OCI-LY3 (cell line): Measurements from ENCODE around the gene ADGRV1.

Source experiments
- H2AFZ ChIP-seq: fragments of 200-600, 300-600 bp; shearing (Covaris generic); 2 replicates; pipeline ENCODE4 v1.6.0; 2014; ENCODE audit warnings: antibody characterized with exemption, low read depth, low read length
- H3K27ac ChIP-seq: fragments of 200-600, 300-600 bp; sonication (generic); 2 replicates; pipeline ENCODE4 v1.5.1; 2014; ENCODE audit warnings: mild to moderate bottlenecking, low read length, moderate library complexity, mixed read lengths
- H3K27me3 ChIP-seq: fragments of 200-600, 300-600 bp; sonication (generic); 2 replicates; pipeline ENCODE4 v1.6.1; 2014; ENCODE audit warnings: low read depth, low read length, mixed read lengths
- H3K36me3 ChIP-seq: fragments of 200-600, 300-600 bp; sonication (generic); replicated peaks from 2 replicates; pipeline ENCODE3; 2014; ENCODE audit warnings: low read depth, low read length, mixed read lengths
- H3K4me1 ChIP-seq: fragments of 300-600, 200-600 bp; sonication (generic); 2 replicates; pipeline ENCODE4 v1.6.1; 2014; ENCODE audit warnings: low read length, mixed read lengths
- H3K4me2 ChIP-seq: fragments of 200-600, 300-600 bp; sonication (generic); 2 replicates; pipeline ENCODE4 v1.6.1; 2014; ENCODE audit warnings: low read length, mixed read lengths
- H3K4me3 ChIP-seq: fragments of 300-600, 200-600 bp; sonication (generic); 2 replicates; pipeline ENCODE4 v1.5.1; 2014; ENCODE audit warnings: antibody characterized with exemption, mild to moderate bottlenecking, low read length, moderate library complexity
- H3K79me2 ChIP-seq: fragments of 300-600, 200-600 bp; shearing (Covaris generic); 2 replicates; pipeline ENCODE4 v1.6.1; 2014; ENCODE audit warnings: mild to moderate bottlenecking, low read length, mixed read lengths
- H3K9ac ChIP-seq: fragments of 300-600, 200-600 bp; shearing (Covaris generic); 2 replicates; pipeline ENCODE4 v1.6.0; 2014; ENCODE audit warnings: mild to moderate bottlenecking, low read length, moderate library complexity
- H3K9me3 ChIP-seq: fragments of 200-600, 300-600 bp; shearing (Covaris generic); 2 replicates; pipeline ENCODE4 v1.6.1; 2014; ENCODE audit warnings: low read length, mixed read lengths; ENCODE audit not compliant: insufficient read depth
- H4K20me1 ChIP-seq: fragments of 200-600, 300-600 bp; sonication (generic); 2 replicates; pipeline ENCODE4 v1.6.1; 2016; ENCODE audit warnings: low read length, mixed read lengths; ENCODE audit not compliant: insufficient read depth
- CTCF ChIP-seq: fragments of 200-600, 300-600 bp; sonication (generic); IDR thresholded peaks from 2 replicates; pipeline ENCODE4 v1.5.1; 2014; ENCODE audit warnings: antibody characterized with exemption, low read length, low read depth
- EZH2phosphoT487 ChIP-seq: fragments of 200-600 bp; shearing (Covaris generic); IDR thresholded peaks from 2 replicates; pipeline ENCODE4 v1.6.1; 2018; ENCODE audit warnings: antibody characterized with exemption, mixed run types, low read depth

Gene ADGRV1

GRCh38 chr5:91090995-91091394 lies 532.4 kb downstream of the ADGRV1 start:
- Histone ChIP-seq H3K36me3 (no peaks in the 10 kb centered on the region), H3K4me3 (no peak overlapping the region), H3K9ac (no peak overlapping the region), H3K9me3 (no peaks in the 10 kb centered on the region), H2AFZ (no peak overlapping the region), H3K4me2 (no peak overlapping the region), H4K20me1 (no peaks in the 10 kb centered on the region), H3K4me1 (no peaks in the 10 kb centered on the region), H3K79me2 (no peaks in the 10 kb centered on the region), H3K27me3 (no peaks in the 10 kb centered on the region), H3K27ac (no peak overlapping the region)
- no peak for TF ChIP-seq CTCF
- TF ChIP-seq EZH2phosphoT487 = no peak

GRCh38 chr5:91091471-91092234 lies 533.1 kb downstream of the ADGRV1 start:
- Histone ChIP-seq H3K36me3 (no peaks in the 10 kb centered on the region), H3K4me3 (no peak overlapping the region), H2AFZ (no peak overlapping the region), H3K9ac (no peak overlapping the region), H3K9me3 (no peaks in the 10 kb centered on the region), H3K27me3 (no peaks in the 10 kb centered on the region), H3K4me1 (no peaks in the 10 kb centered on the region), H3K79me2 (no peaks in the 10 kb centered on the region), H3K4me2 (no peak overlapping the region), H4K20me1 (no peaks in the 10 kb centered on the region), H3K27ac (no peak overlapping the region)
- no peak for TF ChIP-seq CTCF

- Histone ChIP-seq H3K9me3 (no peaks in the 10 kb centered on the region), H2AFZ (no peak overlapping the region), H3K4me1 (no peaks in the 10 kb centered on the region), H3K9ac (no peak overlapping the region), H3K4me2 (no peak overlapping the region), H3K27ac (no peak overlapping the region), H3K4me3 (no peak overlapping the region), H3K27me3 (no peaks in the 10 kb centered on the region), H4K20me1 (no peaks in the 10 kb centered on the region), H3K79me2 (no peaks in the 10 kb centered on the region), H3K36me3 (no peaks in the 10 kb centered on the region)
- TF ChIP-seq CTCF (no peak), EZH2phosphoT487 (no peak)
Observed at GRCh38 chr5:91092859-91093783, 534.5 kb downstream of the ADGRV1 start.

- no peak overlapping the region for H3K27ac ChIP-seq
- H3K79me2 ChIP-seq = no peaks in the 10 kb centered on the region
- no peak for TF ChIP-seq CTCF
- no peak for TF ChIP-seq EZH2phosphoT487
- H3K4me3 ChIP-seq = no peak overlapping the region
- H3K27me3 ChIP-seq = no peaks in the 10 kb centered on the region
- H3K9ac ChIP-seq = no peak overlapping the region
- no peak overlapping the region for H3K4me2 ChIP-seq
- H3K9me3 ChIP-seq = no peaks in the 10 kb centered on the region
- no peaks in the 10 kb centered on the region for H3K36me3 ChIP-seq
- no peaks in the 10 kb centered on the region for H4K20me1 ChIP-seq
- no peak overlapping the region for H2AFZ ChIP-seq
- H3K4me1 ChIP-seq = no peaks in the 10 kb centered on the region
Observed at GRCh38 chr5:91095313-91095712, 536.7 kb downstream of the ADGRV1 start.
